ENCODE data around the gene PLD6.

PLD6 gene

DNA sequence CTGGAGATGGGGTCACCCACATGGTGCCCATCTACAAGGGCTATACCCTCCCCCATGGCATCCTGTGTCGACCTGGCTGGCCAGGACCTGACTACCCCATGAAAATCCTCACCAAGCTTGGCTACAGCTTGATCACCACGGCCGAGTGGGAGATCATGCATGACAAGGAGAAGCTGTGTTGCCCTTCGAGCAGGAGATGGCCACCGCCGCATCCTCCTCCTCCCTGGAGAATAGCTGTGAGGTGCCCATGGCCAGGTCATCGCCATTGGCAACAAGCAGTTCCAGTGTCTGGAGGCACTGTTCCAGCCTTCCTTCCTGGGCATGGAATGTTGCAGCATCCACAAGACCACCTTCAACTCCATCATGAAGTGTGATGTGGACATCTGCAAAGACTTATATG, 36.1 kb upstream of the PLD6 start:
- DNase-seq (ENCODE audit: low read depth, low spot score), result no peak
- H3K27me3 ChIP-seq (ENCODE audit: insufficient read depth, insufficient read length), result no peaks in the 10 kb centered on the region
- peaks cover 27% of the 10 kb centered on the region for H3K36me3 ChIP-seq (ENCODE audit: insufficient read depth, insufficient read length, low read length)
- H3K4me3 ChIP-seq (ENCODE audit: insufficient read length, low read depth), result no peak overlapping the region
- H3K9ac ChIP-seq (ENCODE audit: insufficient read length, low read depth), result no peak overlapping the region
- no peaks in the 10 kb centered on the region for H3K9me3 ChIP-seq (ENCODE audit: insufficient read depth, low read length)
- no peaks in the 10 kb centered on the region for H3K4me1 ChIP-seq (ENCODE audit: insufficient read depth, insufficient read length)
- TF ChIP-seq ZNF274 (IDR thresholded peaks at IDR 0.05; ENCODE audit: low read depth, low read length) (no peak), SUZ12 (IDR thresholded peaks at IDR 0.05; ENCODE audit: extremely low read depth, insufficient read depth, insufficient read length) (no peak), YY1 (IDR thresholded peaks at IDR 0.05; ENCODE audit: insufficient read depth, insufficient read length) (no peak)

DNA sequence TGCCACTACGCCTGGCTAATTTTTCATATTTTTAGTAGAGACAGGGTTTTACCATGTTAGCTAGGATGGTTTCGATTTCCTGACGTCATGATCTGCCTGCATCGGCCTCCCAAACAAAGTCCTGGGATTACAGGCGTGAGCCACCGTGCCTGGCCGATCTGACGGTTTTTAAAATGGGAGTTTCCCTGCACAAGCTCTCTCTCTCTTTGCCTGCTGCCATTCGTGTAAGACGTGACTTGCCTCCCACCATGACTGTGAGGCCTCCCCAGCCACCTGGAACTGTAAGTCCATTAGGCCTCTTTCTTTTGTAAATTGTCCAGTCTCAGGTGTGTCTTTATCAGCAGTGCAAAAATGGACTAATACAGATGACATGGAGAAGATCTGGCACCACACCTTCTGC, 35.5 kb upstream of the PLD6 start:
- Histone ChIP-seq H3K4me1 (ENCODE audit: insufficient read depth, insufficient read length) (no peaks in the 10 kb centered on the region), H3K4me3 (ENCODE audit: insufficient read length, low read depth) (no peak overlapping the region), H3K36me3 (ENCODE audit: insufficient read depth, insufficient read length, low read length) (peaks cover 21% of the 10 kb centered on the region), H3K27me3 (ENCODE audit: insufficient read depth, insufficient read length) (no peaks in the 10 kb centered on the region), H3K9ac (ENCODE audit: insufficient read length, low read depth) (no peak overlapping the region), H3K9me3 (ENCODE audit: insufficient read depth, low read length) (no peaks in the 10 kb centered on the region)
- TF ChIP-seq ZNF274 (IDR thresholded peaks at IDR 0.05; ENCODE audit: low read depth, low read length) (no peak), SUZ12 (IDR thresholded peaks at IDR 0.05; ENCODE audit: extremely low read depth, insufficient read depth, insufficient read length) (no peak), YY1 (IDR thresholded peaks at IDR 0.05; ENCODE audit: insufficient read depth, insufficient read length) (no peak)
- DNase-seq (ENCODE audit: low read depth, low spot score), result no peak

DNA sequence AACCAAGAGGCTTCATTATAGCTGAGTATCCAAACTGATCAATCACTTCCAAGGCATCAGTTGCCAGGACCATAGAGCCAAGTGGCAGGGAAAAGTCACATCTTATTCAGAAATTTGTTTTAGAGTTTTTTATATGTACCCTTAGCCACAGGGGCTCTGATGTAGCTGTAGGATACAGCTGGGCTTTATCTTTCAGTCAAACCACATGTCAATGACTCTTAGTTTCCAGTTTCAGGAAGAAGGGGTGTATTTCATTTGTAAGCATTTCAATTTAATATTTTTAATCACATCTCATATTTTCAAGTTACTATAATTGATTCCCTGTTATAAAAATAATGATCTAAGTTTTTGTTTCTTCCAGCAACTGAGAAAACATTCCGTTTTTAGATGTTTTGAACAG, 33.7 kb upstream of the PLD6 start:
- DNase-seq (ENCODE audit: low read depth, low spot score), result no peak
- no peak overlapping the region for H3K4me3 ChIP-seq (ENCODE audit: insufficient read length, low read depth)
- H3K4me1 ChIP-seq (ENCODE audit: insufficient read depth, insufficient read length), result no peaks in the 10 kb centered on the region
- H3K27me3 ChIP-seq (ENCODE audit: insufficient read depth, insufficient read length), result no peaks in the 10 kb centered on the region
- TF ChIP-seq ZNF274 (IDR thresholded peaks at IDR 0.05; ENCODE audit: low read depth, low read length) (no peak), YY1 (IDR thresholded peaks at IDR 0.05; ENCODE audit: insufficient read depth, insufficient read length) (no peak), SUZ12 (IDR thresholded peaks at IDR 0.05; ENCODE audit: extremely low read depth, insufficient read depth, insufficient read length) (no peak)
- peaks cover 9% of the 10 kb centered on the region for H3K36me3 ChIP-seq (ENCODE audit: insufficient read depth, insufficient read length, low read length)
- no peak overlapping the region for H3K9ac ChIP-seq (ENCODE audit: insufficient read length, low read depth)
- no peaks in the 10 kb centered on the region for H3K9me3 ChIP-seq (ENCODE audit: insufficient read depth, low read length)

DNA sequence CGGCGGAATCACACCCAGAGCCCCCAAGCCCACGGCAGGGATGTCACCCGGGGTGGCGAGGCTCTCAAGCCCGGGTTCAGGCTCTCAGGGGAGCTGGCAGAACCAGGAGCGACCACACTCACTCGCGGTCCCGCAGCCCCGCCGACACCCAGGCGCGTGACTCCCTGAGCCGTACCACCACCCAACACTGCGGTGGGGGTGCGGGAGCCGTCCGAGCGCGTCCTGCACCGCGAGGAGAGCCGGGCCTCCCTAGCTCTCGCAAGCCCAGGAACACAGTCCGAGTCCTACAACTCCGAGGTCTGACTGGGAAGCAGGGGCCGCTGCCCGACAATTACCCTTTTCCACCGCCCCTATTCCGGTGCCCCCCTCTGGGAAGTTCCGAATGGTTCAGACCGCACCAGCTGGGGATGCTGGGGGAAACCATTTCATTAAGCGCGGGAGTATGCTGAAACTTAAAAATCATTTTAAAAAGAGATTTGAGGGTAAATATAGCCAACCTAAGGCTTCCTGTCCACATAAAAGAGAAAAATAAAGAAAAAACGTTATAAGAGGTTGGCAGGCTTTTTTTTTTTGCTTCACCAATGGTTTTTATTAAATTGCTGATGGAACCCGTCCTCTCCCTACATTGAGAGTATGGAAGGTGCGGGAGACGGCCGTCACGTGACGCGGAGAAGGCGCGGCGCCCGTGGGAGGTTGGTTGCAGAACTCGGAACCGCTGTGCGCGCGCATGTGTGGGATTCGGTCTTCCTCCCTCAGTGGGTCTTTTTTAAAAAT, 31.1 kb upstream of the PLD6 start, which contains the start of gene FLCN:
FLCN (minus strand) TSS at position 143 of the 774 bp plus-strand sequence. CDS start 9,031 bp downstream, outside the sequence.
- DNase-seq (ENCODE audit: low read depth, low spot score), result peak; percentile 55
- H3K36me3 ChIP-seq (ENCODE audit: insufficient read depth, insufficient read length, low read length), result peaks cover 11% of the 10 kb centered on the region
- no peaks in the 10 kb centered on the region for H3K27me3 ChIP-seq (ENCODE audit: insufficient read depth, insufficient read length)
- peak within 1 kb of the TSS; percentile 91 for H3K9ac ChIP-seq (ENCODE audit: insufficient read length, low read depth)
- peak within 1 kb of the TSS; percentile 67 for H3K4me3 ChIP-seq (ENCODE audit: insufficient read length, low read depth)
- TF ChIP-seq YY1 (IDR thresholded peaks at IDR 0.05; ENCODE audit: insufficient read depth, insufficient read length) (no peak), SUZ12 (IDR thresholded peaks at IDR 0.05; ENCODE audit: extremely low read depth, insufficient read depth, insufficient read length) (no peak), ZNF274 (IDR thresholded peaks at IDR 0.05; ENCODE audit: low read depth, low read length) (no peak)
- no peaks in the 10 kb centered on the region for H3K4me1 ChIP-seq (ENCODE audit: insufficient read depth, insufficient read length)
- H3K9me3 ChIP-seq (ENCODE audit: insufficient read depth, low read length), result no peaks in the 10 kb centered on the region

DNA sequence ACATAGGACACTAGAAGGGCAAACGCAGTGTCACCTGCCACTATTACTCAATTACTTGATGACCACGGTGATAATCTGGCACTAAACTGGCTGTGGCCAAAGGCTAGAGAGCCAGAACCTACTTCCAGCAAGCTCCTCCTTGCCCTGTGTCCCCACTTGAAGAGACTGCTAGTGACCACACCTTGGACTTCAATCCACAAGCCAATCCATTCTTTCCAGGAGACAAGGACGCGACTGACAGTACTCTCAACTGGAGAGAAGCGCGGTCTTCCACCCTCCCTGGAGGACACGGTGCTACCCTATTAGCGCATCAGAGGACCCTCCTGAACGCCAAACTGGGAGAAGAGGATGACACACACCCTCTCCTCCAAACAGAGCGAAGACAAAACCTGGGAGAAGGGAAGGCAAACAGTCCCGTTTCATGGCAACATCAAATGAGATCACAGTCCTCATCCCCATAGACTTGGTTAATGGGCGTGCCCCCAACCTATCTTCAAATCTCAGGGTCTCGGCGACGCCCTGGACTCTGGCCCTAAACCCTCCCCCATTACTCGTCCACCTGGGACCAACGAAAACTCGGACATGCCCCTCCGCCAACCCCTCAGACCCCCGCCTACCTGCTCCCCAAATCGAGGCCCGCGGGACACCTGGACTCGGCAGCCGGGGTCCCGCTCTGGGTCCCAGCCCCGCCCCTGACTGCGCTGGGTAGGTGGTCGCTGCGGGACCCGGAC, 30.3 kb upstream of the PLD6 start:
- no peak for TF ChIP-seq ZNF274 (IDR thresholded peaks at IDR 0.05; ENCODE audit: low read depth, low read length)
- TF ChIP-seq YY1 (IDR thresholded peaks at IDR 0.05; ENCODE audit: insufficient read depth, insufficient read length), result no peak
- no peak for TF ChIP-seq SUZ12 (IDR thresholded peaks at IDR 0.05; ENCODE audit: extremely low read depth, insufficient read depth, insufficient read length)
- no peaks in the 10 kb centered on the region for H3K4me1 ChIP-seq (ENCODE audit: insufficient read depth, insufficient read length)
- H3K36me3 ChIP-seq (ENCODE audit: insufficient read depth, insufficient read length, low read length), result peaks cover 14% of the 10 kb centered on the region
- H3K27me3 ChIP-seq (ENCODE audit: insufficient read depth, insufficient read length), result no peaks in the 10 kb centered on the region
- peak overlapping the region; percentile 67 for H3K4me3 ChIP-seq (ENCODE audit: insufficient read length, low read depth)
- peak overlapping the region; percentile 91 for H3K9ac ChIP-seq (ENCODE audit: insufficient read length, low read depth)
- no peak for DNase-seq (ENCODE audit: low read depth, low spot score)
- no peaks in the 10 kb centered on the region for H3K9me3 ChIP-seq (ENCODE audit: insufficient read depth, low read length)

DNA sequence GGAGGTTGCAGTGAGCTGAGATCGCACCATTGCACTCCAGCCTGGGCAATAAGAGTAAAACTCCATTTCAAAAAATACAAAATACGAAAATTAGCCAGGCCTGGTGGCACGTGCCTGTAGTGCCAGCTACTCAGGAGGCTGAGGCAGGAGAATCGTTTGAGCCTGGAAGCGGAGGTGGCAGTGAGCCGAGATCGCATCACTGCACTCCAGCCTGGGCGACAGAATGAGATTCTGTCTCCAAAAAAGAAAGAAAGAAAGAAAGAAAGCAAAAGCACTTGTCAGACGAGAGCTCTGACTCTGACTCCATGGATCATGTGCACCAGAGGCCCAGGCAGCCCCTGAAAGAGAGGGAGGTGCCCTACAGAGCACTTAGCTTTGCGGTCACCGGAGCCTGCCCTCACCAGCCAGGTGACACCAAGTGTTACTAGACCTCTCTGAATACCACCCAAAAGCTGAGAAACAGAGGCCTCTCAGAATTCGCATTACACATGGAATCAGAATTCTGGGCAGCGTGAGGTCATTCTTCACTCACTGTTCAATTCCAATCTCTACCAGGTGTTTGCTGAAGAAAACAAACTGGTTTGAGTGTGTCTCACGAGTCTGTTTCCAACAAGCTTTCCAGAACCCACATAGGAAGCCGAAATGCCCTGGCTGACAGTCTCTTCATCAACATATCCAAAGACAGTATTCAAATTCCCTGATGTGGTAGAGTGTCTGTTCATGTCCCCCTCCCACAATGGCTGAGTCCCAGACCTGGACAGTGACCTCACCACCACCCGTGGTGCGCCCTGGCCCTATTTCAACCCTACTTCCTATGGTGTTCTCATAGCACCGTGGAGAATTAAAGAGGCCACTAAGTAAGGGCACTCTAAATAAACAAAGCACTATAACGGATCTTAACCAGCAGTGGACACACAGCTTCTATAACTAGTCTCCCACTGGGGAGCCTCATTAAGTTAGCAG, 29.4 kb upstream of the PLD6 start:
- Histone ChIP-seq H3K27me3 (ENCODE audit: insufficient read depth, insufficient read length) (no peaks in the 10 kb centered on the region), H3K9me3 (ENCODE audit: insufficient read depth, low read length) (no peaks in the 10 kb centered on the region), H3K4me3 (ENCODE audit: insufficient read length, low read depth) (peak overlapping the region; percentile 67), H3K36me3 (ENCODE audit: insufficient read depth, insufficient read length, low read length) (peaks cover 22% of the 10 kb centered on the region), H3K9ac (ENCODE audit: insufficient read length, low read depth) (peak overlapping the region; percentile 91), H3K4me1 (ENCODE audit: insufficient read depth, insufficient read length) (no peaks in the 10 kb centered on the region)
- TF ChIP-seq SUZ12 (IDR thresholded peaks at IDR 0.05; ENCODE audit: extremely low read depth, insufficient read depth, insufficient read length) (no peak), ZNF274 (IDR thresholded peaks at IDR 0.05; ENCODE audit: low read depth, low read length) (no peak), YY1 (IDR thresholded peaks at IDR 0.05; ENCODE audit: insufficient read depth, insufficient read length) (no peak)
- DNase-seq (ENCODE audit: low read depth, low spot score), result no peak

Data from NT2/D1 (cell line).